Activated T-cell treated with anti-CD3 and anti-CD28 coated beads for 4 hours (primary cell): ENCODE results near the gene GNL3.
"Not testable (repeated sequence)": the region's sequence is repeated elsewhere in the genome, so short reads cannot be mapped to it uniquely, and the experiment has no call there.

Experiments
- DNase-seq: peaks from one replicate; pipeline ENCODE4 v3.0.0-alpha.2; 2020

The GNL3 gene

GRCh38 chr3:52685709-52686691, at the start of gene GNL3, which contains the start of gene PBRM1:
TSS of gene GNL3 (plus strand) at chr3:52686032. CDS start at chr3:52686093, 61 bp downstream.
TSS of gene PBRM1 (minus strand) at chr3:52685913.
- peak; percentile 83 for DNase-seq

- DNase-seq = no peak
Measured at GRCh38 chr3:52636673-52637072, 49.2 kb upstream of the GNL3 start.

- no peak for DNase-seq
Measured at GRCh38 chr3:52645549-52645948, 40.3 kb upstream of the GNL3 start.

- DNase-seq = no peak
Measured at GRCh38 chr3:52649461-52650210, 36.2 kb upstream of the GNL3 start.

GRCh38 chr3:52650439-52650838, 35.4 kb upstream of the GNL3 start:
- no peak for DNase-seq

- no peak for DNase-seq
Measured at GRCh38 chr3:52651592-52651991, 34.2 kb upstream of the GNL3 start.

GRCh38 chr3:52655895-52656294, 29.9 kb upstream of the GNL3 start:
- DNase-seq = no peak

GRCh38 chr3:52660046-52660445, 25.8 kb upstream of the GNL3 start:
- DNase-seq = no peak

- no peak for DNase-seq
Measured at GRCh38 chr3:52663098-52663497, 22.7 kb upstream of the GNL3 start.

GRCh38 chr3:52670621-52671521, 15.0 kb upstream of the GNL3 start:
- no peak for DNase-seq

GRCh38 chr3:52671676-52672075, 14.2 kb upstream of the GNL3 start:
- no peak for DNase-seq

- not testable (repeated sequence) for DNase-seq
Measured at GRCh38 chr3:52676201-52676600, 9.6 kb upstream of the GNL3 start.

GRCh38 chr3:52678265-52679198, 7.3 kb upstream of the GNL3 start:
- no peak for DNase-seq

- no peak for DNase-seq
Measured at GRCh38 chr3:52679199-52679538, 6.7 kb upstream of the GNL3 start.

GRCh38 chr3:52679811-52680210, 6.0 kb upstream of the GNL3 start:
- no peak for DNase-seq

GRCh38 chr3:52681596-52681995, 4.2 kb upstream of the GNL3 start:
- no peak for DNase-seq

GRCh38 chr3:52682016-52682415, 3.8 kb upstream of the GNL3 start:
- DNase-seq = no peak

GRCh38 chr3:52683611-52684010, 2.2 kb upstream of the GNL3 start:
- DNase-seq = no peak

GRCh38 chr3:52684184-52684583, 1.6 kb upstream of the GNL3 start:
- no peak for DNase-seq

GRCh38 chr3:52685285-52685708, 535 bp upstream of the GNL3 start:
- DNase-seq = peak; percentile 43

GRCh38 chr3:52688266-52688665, 2.4 kb downstream of the GNL3 start:
- DNase-seq = no peak

GRCh38 chr3:52689151-52689550, 3.3 kb downstream of the GNL3 start:
- DNase-seq = no peak
